Left ventricle myocardium inferior (tissue), 1 donor: ENCODE results near the gene YIPF6. TPM values are rescaled to one million over a fixed set of nuclear protein-coding genes. Genes with fewer than 3 reads are reported as not detected.
"Not testable (repeated sequence)": the region's sequence is repeated elsewhere in the genome, so short reads cannot be mapped to it uniquely, and the experiment has no call there.

Experiments used
- DNase-seq: peaks from one replicate; pipeline ENCODE4 v3.0.0-alpha.2; 2020
- H3K27ac ChIP-seq: fragments of 200-600 bp; replicated peaks from 2 replicates; pipeline ENCODE4 v1.8.0; 2021
- H3K27me3 ChIP-seq: fragments of 200-600 bp; 2 replicates; pipeline ENCODE4 v1.8.0; 2021; ENCODE audit warnings: low read depth
- H3K36me3 ChIP-seq: fragments of 200-600 bp; 2 replicates; pipeline ENCODE4 v1.8.0; 2021
- H3K4me1 ChIP-seq: fragments of 200-600 bp; 2 replicates; pipeline ENCODE4 v1.8.0; 2021
- H3K4me3 ChIP-seq: fragments of 200-600 bp; 2 replicates; pipeline ENCODE4 v1.8.0; 2021; ENCODE audit warnings: mild to moderate bottlenecking, moderate library complexity
- H3K9me3 ChIP-seq: fragments of 200-600 bp; replicated peaks from 2 replicates; pipeline ENCODE4 v1.8.0; 2021
- intact Hi-C: fragments of 100-400 bp; cut with micrococcal nuclease; formaldehyde crosslinking; loops from one replicate; pipeline ENCODE4 v1.11.0; 2022
- total RNA-seq: library from RNA; stranded (reverse); fragmentation: NEBNext Ultra II Directional; extraction: Animal tissue kit (Norgen Biotek cat#: 25700); gene quantifications from one replicate; pipeline ENCODE4 v1.2.1, GENCODE V29; 2021
- TF ChIP-seq, protein P1 (sequence below): fragments of 200-600 bp; IDR thresholded peaks from 2 replicates; pipeline ENCODE4 v1.8.0; 2021; ENCODE audit warnings: antibody characterized with exemption, mild to moderate bottlenecking, borderline replicate concordance
- donor health status: DM: no; HTN: yes; CAD: no; lungs with severe emphysema.

Gene YIPF6
- total RNA-seq, 1 donor from 2014 or later = 30.4 TPM

DNA sequence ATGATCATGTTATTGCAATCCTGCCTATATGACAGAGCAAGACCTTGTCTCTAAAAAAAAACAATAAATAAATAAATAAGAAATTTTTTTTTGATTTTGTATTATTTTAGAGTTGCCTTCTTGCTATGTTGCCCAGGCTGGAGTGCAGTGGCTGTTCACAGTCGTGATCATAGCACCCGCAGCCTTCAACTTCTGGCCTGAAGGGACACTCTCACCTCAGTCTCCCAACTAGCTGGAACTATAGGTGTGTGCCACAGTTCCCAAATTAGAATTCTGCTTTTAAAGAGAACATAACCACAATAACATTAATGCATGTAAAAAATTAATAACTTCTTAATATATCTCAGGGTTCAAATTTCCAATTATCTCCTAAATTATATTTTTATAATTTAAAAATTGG, 7.8 kb downstream of the YIPF6 start:
- H3K4me3 ChIP-seq = no peak overlapping the region
- H3K27me3 ChIP-seq = no peaks in the 10 kb centered on the region
- H3K27ac ChIP-seq = peak overlapping the region; percentile 45
- no peaks in the 10 kb centered on the region for H3K9me3 ChIP-seq
- DNase-seq = no peak
- intact Hi-C loops = no loop called here
- H3K4me1 ChIP-seq = peaks cover 66% of the 10 kb centered on the region
- TF ChIP-seq, protein P1, sequence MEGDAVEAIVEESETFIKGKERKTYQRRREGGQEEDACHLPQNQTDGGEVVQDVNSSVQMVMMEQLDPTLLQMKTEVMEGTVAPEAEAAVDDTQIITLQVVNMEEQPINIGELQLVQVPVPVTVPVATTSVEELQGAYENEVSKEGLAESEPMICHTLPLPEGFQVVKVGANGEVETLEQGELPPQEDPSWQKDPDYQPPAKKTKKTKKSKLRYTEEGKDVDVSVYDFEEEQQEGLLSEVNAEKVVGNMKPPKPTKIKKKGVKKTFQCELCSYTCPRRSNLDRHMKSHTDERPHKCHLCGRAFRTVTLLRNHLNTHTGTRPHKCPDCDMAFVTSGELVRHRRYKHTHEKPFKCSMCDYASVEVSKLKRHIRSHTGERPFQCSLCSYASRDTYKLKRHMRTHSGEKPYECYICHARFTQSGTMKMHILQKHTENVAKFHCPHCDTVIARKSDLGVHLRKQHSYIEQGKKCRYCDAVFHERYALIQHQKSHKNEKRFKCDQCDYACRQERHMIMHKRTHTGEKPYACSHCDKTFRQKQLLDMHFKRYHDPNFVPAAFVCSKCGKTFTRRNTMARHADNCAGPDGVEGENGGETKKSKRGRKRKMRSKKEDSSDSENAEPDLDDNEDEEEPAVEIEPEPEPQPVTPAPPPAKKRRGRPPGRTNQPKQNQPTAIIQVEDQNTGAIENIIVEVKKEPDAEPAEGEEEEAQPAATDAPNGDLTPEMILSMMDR = no peak
- H3K36me3 ChIP-seq = peaks cover 7% of the 10 kb centered on the region

DNA sequence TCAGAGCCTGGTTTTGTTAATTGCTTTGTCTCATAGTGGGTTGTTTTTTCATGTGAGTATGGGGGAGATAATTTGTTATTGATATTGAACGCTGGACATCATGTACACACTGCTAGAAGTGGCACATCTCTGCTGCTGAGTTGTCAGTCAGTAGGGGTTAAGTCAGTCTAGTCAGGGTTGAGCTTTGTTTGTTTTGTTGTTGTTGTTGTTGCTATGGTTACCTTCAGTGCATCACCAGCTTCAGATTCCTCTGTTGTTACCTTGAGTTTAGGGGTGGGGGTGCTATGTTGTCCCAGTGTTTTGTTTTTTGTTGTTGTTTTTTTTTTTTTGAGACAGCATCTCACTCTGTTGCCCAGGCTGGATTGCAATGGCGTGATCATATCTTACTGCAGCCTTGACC, 9.9 kb downstream of the YIPF6 start:
- H3K27ac ChIP-seq = no peak overlapping the region
- H3K9me3 ChIP-seq = no peaks in the 10 kb centered on the region
- H3K36me3 ChIP-seq = peaks cover 28% of the 10 kb centered on the region
- intact Hi-C loops = no loop called here
- H3K4me3 ChIP-seq = no peak overlapping the region
- no peaks in the 10 kb centered on the region for H3K27me3 ChIP-seq
- H3K4me1 ChIP-seq = peaks cover 47% of the 10 kb centered on the region
- no peak for DNase-seq
- TF ChIP-seq, protein P1 = no peak

DNA sequence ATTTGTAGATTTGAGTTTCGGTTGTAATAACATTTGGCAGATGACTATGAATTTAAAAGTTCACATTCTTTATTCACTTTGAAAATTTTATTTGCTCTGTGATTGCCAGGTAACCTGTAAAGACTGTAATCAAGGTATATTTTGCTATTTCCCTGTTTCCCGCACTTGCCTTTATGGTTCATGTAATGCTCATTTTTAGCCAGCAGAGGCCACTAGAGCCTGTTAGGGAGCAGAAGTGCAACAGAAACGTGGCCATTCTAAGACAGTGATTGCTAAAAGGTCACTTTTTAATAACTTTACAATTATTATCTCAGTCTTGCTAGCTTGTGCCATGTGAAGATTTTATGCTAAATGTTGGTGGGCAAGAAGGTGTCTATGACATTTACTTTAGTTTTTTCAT, 12.4 kb downstream of the YIPF6 start:
- no peak overlapping the region for H3K4me3 ChIP-seq
- H3K4me1 ChIP-seq = peaks cover 37% of the 10 kb centered on the region
- peaks cover 48% of the 10 kb centered on the region for H3K36me3 ChIP-seq
- H3K9me3 ChIP-seq = no peaks in the 10 kb centered on the region
- H3K27ac ChIP-seq = no peak overlapping the region
- intact Hi-C loops = loop anchor here (5.0 kb wide), 2 partner anchors 201 to 296 kb away; no protein-coding TSS in a partner anchor
- H3K27me3 ChIP-seq = no peaks in the 10 kb centered on the region
- TF ChIP-seq, protein P1 = peak; percentile 77
- no peak for DNase-seq

DNA sequence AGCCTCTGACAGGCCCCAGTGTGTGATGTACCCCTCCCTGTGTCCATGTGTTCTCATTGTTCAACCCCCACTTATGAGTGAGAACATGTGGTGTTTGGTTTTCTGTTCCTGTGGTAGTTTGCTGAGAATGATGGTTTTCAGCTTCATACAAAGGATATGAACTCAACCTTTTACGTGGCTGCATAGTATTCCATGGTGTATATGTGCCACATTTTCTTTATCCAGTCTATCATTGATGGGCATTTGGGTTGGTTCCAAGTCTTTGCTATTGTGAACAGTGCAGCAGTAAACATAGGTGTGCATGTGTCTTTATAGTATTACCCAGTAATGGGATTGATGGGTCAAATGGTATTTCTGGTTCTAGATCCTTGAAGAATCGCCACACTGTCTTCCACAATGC, 25.8 kb downstream of the YIPF6 start:
- H3K9me3 ChIP-seq, H3K4me1 ChIP-seq, H3K27ac ChIP-seq, H3K27me3 ChIP-seq, intact Hi-C loops, DNase-seq, H3K4me3 ChIP-seq: not testable (repeated sequence)
- peaks cover 76% of the 10 kb centered on the region for H3K36me3 ChIP-seq

DNA sequence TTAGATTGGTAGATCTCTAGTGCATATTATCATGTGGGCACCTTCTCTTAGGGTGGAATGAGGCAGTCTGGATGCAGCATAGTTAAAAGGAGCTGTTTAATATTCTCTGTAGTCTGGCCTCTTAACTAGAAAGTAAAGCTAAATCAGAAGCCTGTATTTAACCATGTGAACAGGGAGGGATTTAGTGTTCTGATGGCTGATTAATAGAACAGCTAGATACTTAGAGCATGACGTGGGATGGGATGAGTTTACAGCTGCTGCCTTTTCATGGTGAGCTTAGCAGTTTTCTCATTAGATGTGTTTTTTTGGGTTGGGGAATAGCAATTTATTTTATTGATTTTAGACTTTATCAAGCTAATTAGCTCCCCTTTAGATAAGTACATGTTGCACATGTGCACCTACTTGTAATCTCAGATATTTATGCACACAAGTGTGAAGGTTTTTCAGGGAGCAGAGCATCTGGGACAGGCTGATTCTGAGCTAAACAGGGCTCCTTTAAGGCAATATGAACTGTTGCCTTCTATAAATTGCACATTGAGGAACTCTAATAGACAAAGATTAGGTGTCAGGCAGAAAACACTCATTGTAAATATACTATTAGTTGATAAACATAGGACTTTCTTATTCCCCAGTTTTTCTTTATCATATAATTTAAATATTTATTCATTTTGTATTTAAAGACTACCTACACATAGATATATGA, 34.1 kb downstream of the YIPF6 start:
- Histone ChIP-seq H3K4me1 (no peaks in the 10 kb centered on the region), H3K27ac (no peak overlapping the region), H3K4me3 (no peak overlapping the region), H3K27me3 (no peaks in the 10 kb centered on the region), H3K9me3 (no peaks in the 10 kb centered on the region), H3K36me3 (peaks cover 33% of the 10 kb centered on the region)
- intact Hi-C loops = no loop called here
- no peak for DNase-seq
- TF ChIP-seq, protein P1 = no peak

DNA sequence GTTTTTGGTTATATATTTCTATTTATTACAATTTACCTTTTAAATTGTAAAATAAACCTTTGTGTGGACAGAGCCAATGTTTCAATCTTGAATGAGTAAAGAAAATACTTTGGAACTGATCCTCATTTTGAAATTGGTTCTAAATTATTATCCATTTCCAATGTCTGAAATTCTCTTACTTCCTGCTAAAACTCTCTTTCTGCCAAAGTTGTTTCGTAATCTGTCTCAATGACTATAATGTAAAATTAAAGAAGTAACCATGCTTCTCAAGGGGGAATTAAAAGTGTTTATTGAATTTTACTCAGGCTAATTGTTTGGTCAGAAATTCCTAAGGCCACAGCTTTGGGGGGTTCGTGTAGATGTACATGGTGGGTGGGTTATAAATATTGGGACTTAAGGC, 34.8 kb downstream of the YIPF6 start:
- H3K27me3 ChIP-seq = no peaks in the 10 kb centered on the region
- H3K9me3 ChIP-seq = no peaks in the 10 kb centered on the region
- intact Hi-C loops = no loop called here
- no peaks in the 10 kb centered on the region for H3K4me1 ChIP-seq
- no peak overlapping the region for H3K4me3 ChIP-seq
- TF ChIP-seq, protein P1 = no peak
- DNase-seq = no peak
- no peak overlapping the region for H3K27ac ChIP-seq
- peaks cover 33% of the 10 kb centered on the region for H3K36me3 ChIP-seq
